ENCODE data around the gene DPP9. TPM values are rescaled to one million over a fixed set of nuclear protein-coding genes. Genes with fewer than 3 reads are reported as not detected.
A peak's percentile ranks its signal among the peaks of the same experiment; 100 is the strongest.

DPP9 gene
- total and polyA plus RNA-seq, 7 experiments from 2014 or later = 16.4 to 90.7 (median 80.1) TPM

DNA sequence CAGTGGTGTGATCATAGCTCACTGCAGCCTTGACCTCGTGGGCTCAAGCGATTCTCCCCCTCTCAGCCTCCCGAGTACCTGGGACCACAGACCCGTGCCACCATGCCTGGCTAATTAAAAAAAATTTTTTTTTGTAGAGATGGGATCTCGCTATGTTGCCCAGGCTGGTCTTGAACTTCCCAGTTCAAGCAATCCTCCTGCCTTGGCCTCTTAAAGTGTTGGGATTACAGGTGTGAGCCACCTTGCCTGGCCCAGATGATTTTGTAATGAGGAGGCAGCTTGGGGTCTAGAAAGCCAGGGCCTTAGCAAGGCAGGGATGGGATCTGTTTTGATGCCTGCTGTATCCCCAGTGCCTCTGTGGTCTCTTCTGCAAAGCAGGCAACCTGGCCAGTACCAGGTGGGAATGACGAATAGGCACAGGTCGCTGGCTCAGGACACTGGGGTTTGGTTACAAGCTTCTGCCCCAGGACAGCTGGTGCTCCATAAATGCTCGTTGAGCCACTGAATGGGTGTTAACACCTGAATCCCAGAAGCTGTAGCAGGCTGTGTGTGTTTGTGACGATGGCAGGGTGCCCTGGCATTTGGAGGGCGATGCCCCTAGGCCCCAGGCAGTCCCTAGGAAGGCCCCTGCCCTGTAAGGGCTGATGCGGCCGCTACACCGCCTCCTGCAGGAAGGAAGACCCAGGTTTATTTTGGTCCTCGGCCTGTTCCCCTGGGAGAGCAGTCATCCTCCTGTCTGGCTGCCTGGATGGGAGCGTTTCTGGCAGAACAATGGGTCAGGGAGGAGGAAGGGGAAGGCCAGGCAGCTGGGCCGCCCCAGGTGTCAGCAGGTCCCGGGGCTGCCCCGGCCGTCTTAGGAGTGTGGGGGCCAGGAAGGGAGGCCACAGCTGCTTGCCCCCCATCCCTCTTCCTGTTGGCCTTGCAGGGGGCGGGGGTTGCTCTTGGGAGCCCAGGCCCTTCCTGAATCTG is 75.7 kb downstream of the DPP9 start:
- H3K27ac ChIP-seq (ENCODE audit: low read depth, low read length) = peak overlapping the region; percentile 28
- intact Hi-C loops (cut with micrococcal nuclease) = no loop called here
- POLR2A ChIA-PET = no interaction called here
- no peaks in the 10 kb centered on the region for H3K27me3 ChIP-seq (ENCODE audit: control insufficient read depth in 2 of 2, insufficient read depth in 2 of 2, low read length in 2 of 2)
- no peaks in the 10 kb centered on the region for H3K4me1 ChIP-seq (ENCODE audit: control insufficient read depth in 2 of 2, insufficient read depth in 2 of 2, low read length in 2 of 2)
- no peak for ATAC-seq
- H3K27me3 Mint-ChIP-seq = no peaks in the 10 kb centered on the region
- no peak for DNase-seq
- CTCF ChIA-PET = interaction anchor here (0.9 kb wide), 1 partner anchor 14 kb away, joined by 3 read pairs; no protein-coding TSS in a partner anchor
- peak overlapping the region in 3 of 9 donors; percentile 41 to 71 (median 59) for H3K27ac Mint-ChIP-seq
- H3K9me3 Mint-ChIP-seq = no peaks in the 10 kb centered on the region
- H3K4me3 ChIP-seq (ENCODE audit: low read length) = no peak overlapping the region
- peaks cover 0 to 8% (median 0%) of the 10 kb centered on the region in 7 donors for H3K4me1 Mint-ChIP-seq
- peaks cover 0 to 12% (median 0%) of the 10 kb centered on the region in 5 donors for H3K36me3 Mint-ChIP-seq
- H3K36me3 ChIP-seq (ENCODE audit: control insufficient read depth in 2 of 3, insufficient read depth in 3 of 3, low read length in 3 of 3) = peaks cover 0 to 26% (median 0%) of the 10 kb centered on the region in 3 experiments
- no peaks in the 10 kb centered on the region for H3K9me3 ChIP-seq (ENCODE audit: control insufficient read depth in 2 of 3, low read length in 3 of 3)
- no peak overlapping the region for H3K4me3 Mint-ChIP-seq

DNA sequence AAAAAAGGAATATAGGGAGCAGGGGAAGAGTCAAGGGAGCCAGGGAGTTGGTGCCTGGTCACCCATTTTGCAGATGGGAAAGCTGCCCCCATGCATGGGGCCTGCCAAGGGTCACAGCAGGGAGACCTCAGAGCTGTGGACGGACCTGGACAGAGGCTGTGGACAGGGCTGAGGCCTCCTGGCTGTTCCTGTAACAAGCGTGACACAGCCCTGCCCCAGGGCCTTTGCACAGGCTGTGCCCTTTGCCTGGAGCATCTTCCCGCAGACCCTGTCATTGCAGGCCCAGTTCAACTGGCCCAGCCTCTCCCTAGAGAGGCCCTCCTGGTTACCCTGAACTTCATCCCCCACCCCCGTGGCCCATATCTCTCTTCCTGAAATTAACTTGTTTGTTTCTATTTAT is 77.9 kb downstream of the DPP9 start:
- H3K27ac ChIP-seq (ENCODE audit: low read depth, low read length) = no peak overlapping the region
- peaks cover 0 to 14% (median 0%) of the 10 kb centered on the region in 3 experiments for H3K36me3 ChIP-seq (ENCODE audit: control insufficient read depth in 2 of 3, insufficient read depth in 3 of 3, low read length in 3 of 3)
- Mint-ChIP-seq H3K9me3 (no peaks in the 10 kb centered on the region), H3K27me3 (no peaks in the 10 kb centered on the region), H3K36me3 (peaks cover 0 to 12% (median 0%) of the 10 kb centered on the region in 5 donors), H3K4me3 (no peak overlapping the region), H3K27ac (peak overlapping the region in 2 of 9 donors; percentile 9 to 41), H3K4me1 (peaks cover 0 to 21% (median 10%) of the 10 kb centered on the region in 7 donors)
- H3K4me3 ChIP-seq (ENCODE audit: low read length) = no peak overlapping the region
- no peaks in the 10 kb centered on the region for H3K27me3 ChIP-seq (ENCODE audit: control insufficient read depth in 2 of 2, insufficient read depth in 2 of 2, low read length in 2 of 2)
- H3K9me3 ChIP-seq (ENCODE audit: control insufficient read depth in 2 of 3, low read length in 3 of 3) = no peaks in the 10 kb centered on the region
- H3K4me1 ChIP-seq (ENCODE audit: control insufficient read depth in 2 of 2, insufficient read depth in 2 of 2, low read length in 2 of 2) = peaks cover 0 to 9% of the 10 kb centered on the region in 2 donors
- ATAC-seq (no peak), DNase-seq (no peak)
- POLR2A ChIA-PET = no interaction called here
- intact Hi-C loops (cut with micrococcal nuclease) = no loop called here
- CTCF ChIA-PET = interaction anchor here (0.7 to 1.1 kb wide), 2 partner anchors 8 to 104 kb away, joined by 5 read pairs; no protein-coding TSS in a partner anchor

DNA sequence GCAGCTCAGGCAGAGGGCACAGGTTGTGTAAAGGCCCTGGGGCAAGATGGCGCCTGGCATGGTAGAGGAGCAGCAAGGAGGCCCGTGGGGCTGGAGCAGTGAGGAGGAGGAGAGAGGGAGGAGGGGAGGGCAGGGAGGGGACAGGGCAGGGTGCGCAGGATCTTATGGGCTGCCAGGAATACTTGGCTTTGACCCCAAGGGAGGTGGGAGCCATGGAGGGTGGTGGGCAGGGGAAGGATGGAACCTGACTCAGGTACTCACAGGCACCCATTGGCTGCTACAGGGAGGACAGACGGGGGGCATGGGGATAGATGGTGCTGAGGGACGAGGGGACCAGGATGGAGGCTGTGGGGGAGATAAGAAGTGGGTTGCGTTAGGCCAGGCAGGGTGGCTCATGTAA is 81.0 kb downstream of the DPP9 start:
- peaks cover 11 to 38% (median 22%) of the 10 kb centered on the region in 7 donors for H3K4me1 Mint-ChIP-seq
- H3K36me3 Mint-ChIP-seq = peaks cover 0 to 9% (median 0%) of the 10 kb centered on the region in 5 donors
- Histone ChIP-seq H3K27ac (ENCODE audit: low read depth, low read length) (no peak overlapping the region), H3K9me3 (ENCODE audit: control insufficient read depth in 2 of 3, low read length in 3 of 3) (no peaks in the 10 kb centered on the region), H3K4me3 (ENCODE audit: low read length) (no peak overlapping the region), H3K4me1 (ENCODE audit: control insufficient read depth in 2 of 2, insufficient read depth in 2 of 2, low read length in 2 of 2) (peaks cover 16 to 23% of the 10 kb centered on the region in 2 donors), H3K36me3 (ENCODE audit: control insufficient read depth in 2 of 3, insufficient read depth in 3 of 3, low read length in 3 of 3) (peaks cover 0 to 6% (median 0%) of the 10 kb centered on the region in 3 experiments), H3K27me3 (ENCODE audit: control insufficient read depth in 2 of 2, insufficient read depth in 2 of 2, low read length in 2 of 2) (no peaks in the 10 kb centered on the region)
- CTCF ChIA-PET = no interaction called here
- peak overlapping the region in 2 of 10 donors; percentile 62 to 69 for H3K4me3 Mint-ChIP-seq
- intact Hi-C loops (cut with micrococcal nuclease) = no loop called here
- ATAC-seq = no peak
- H3K27ac Mint-ChIP-seq = peak overlapping the region in 4 of 9 donors; percentile 28 to 67 (median 49)
- H3K9me3 Mint-ChIP-seq = no peaks in the 10 kb centered on the region
- DNase-seq = no peak
- POLR2A ChIA-PET = interaction anchor here (0.6 to 0.9 kb wide), 3 partner anchors 8 to 1052 kb away, joined by 3 to 5 read pairs (median 3); no protein-coding TSS in a partner anchor
- H3K27me3 Mint-ChIP-seq = no peaks in the 10 kb centered on the region

DNA sequence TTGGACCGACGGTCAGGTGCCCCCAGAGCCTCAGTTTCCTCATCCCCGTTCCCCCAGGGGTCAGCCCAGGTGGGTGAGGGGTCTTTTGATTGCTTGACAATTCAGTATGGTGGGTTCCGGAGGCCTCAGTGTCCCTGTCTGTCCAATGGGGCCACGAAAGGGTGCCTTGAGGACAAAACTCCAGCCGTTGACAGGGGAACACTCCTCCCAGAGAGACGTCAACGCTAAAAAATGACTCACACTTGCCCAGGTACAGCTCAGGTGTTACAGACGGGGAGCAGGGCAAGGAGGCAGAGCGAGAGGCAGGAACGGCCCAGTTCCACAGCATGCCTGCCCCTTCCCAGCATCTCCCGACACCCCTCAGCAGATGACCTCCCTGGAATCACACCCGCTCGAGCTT is 82.5 kb downstream of the DPP9 start:
- peak overlapping the region; percentile 92 for H3K27ac ChIP-seq (ENCODE audit: low read depth, low read length)
- no peak overlapping the region for H3K4me3 ChIP-seq (ENCODE audit: low read length)
- ATAC-seq = no peak
- Mint-ChIP-seq H3K36me3 (peaks cover 0 to 3% (median 0%) of the 10 kb centered on the region in 5 donors), H3K27me3 (no peaks in the 10 kb centered on the region), H3K4me1 (peaks cover 15 to 43% (median 27%) of the 10 kb centered on the region in 7 donors), H3K27ac (peak overlapping the region in 4 of 9 donors; percentile 31 to 86 (median 64)), H3K9me3 (no peaks in the 10 kb centered on the region), H3K4me3 (peak overlapping the region; percentile 23 to 90 (median 52))
- DNase-seq = no peak
- CTCF ChIA-PET = no interaction called here
- no peaks in the 10 kb centered on the region for H3K9me3 ChIP-seq (ENCODE audit: control insufficient read depth in 2 of 3, low read length in 3 of 3)
- H3K36me3 ChIP-seq (ENCODE audit: control insufficient read depth in 2 of 3, insufficient read depth in 3 of 3, low read length in 3 of 3) = peaks cover 0 to 6% (median 0%) of the 10 kb centered on the region in 3 experiments
- POLR2A ChIA-PET = interaction anchor here (0.9 to 1.8 kb wide), 2 partner anchors 328 to 1263 kb away, joined by 3 read pairs; partner anchors contain the start of genes KDM4B and NDUFA11
- H3K4me1 ChIP-seq (ENCODE audit: control insufficient read depth in 2 of 2, insufficient read depth in 2 of 2, low read length in 2 of 2) = peaks cover 22 to 32% of the 10 kb centered on the region in 2 donors
- intact Hi-C loops (cut with micrococcal nuclease) = no loop called here
- no peaks in the 10 kb centered on the region for H3K27me3 ChIP-seq (ENCODE audit: control insufficient read depth in 2 of 2, insufficient read depth in 2 of 2, low read length in 2 of 2)

DNA sequence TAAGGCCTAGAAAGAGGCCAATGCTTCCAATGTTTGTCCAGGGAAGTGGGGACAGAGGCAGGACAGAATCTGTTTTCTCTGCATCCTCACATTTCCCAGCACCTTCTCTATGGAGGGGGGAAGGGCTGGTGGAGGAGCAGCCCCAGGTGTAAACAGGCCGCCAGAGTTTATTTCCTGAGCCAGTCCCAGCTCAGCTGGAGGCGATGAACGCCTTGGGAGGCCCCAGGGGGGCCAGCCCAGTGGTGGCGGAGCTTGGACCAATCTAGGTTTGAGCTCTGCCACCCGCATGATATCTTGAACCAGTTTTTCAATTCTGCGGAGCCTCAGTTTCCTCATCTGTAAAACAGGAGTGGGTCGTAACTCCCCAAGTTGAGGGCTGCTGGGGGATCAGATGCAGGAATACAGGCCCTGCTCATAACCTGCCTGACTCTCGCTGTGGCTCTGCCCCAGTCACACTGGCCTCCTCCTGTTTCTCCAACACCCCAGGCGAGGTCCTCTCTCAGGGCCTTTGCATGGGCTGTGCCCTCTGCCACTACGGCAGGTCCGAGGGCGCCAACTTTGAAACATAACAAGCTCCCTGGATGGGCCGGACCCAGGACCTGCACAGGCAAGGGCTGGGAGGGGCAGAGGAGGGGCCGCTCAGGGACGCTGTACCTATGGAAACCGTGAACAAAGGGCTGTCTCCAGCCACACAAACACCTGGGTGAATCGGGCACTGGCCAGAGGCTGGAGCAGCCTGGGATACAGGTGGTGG is 83.2 kb downstream of the DPP9 start:
- POLR2A ChIA-PET = interaction anchor here (0.7 to 1.8 kb wide), 5 partner anchors 30 to 1263 kb away, joined by 3 to 5 read pairs (median 3); partner anchors contain the start of genes KDM4B, MYDGF and NDUFA11
- Histone ChIP-seq H3K27me3 (ENCODE audit: control insufficient read depth in 2 of 2, insufficient read depth in 2 of 2, low read length in 2 of 2) (no peaks in the 10 kb centered on the region), H3K4me1 (ENCODE audit: control insufficient read depth in 2 of 2, insufficient read depth in 2 of 2, low read length in 2 of 2) (peaks cover 27 to 32% of the 10 kb centered on the region in 2 donors), H3K9me3 (ENCODE audit: control insufficient read depth in 2 of 3, low read length in 3 of 3) (no peaks in the 10 kb centered on the region), H3K36me3 (ENCODE audit: control insufficient read depth in 2 of 3, insufficient read depth in 3 of 3, low read length in 3 of 3) (peaks cover 0 to 6% (median 0%) of the 10 kb centered on the region in 3 experiments), H3K27ac (ENCODE audit: low read depth, low read length) (peak overlapping the region; percentile 92), H3K4me3 (ENCODE audit: low read length) (peak overlapping the region; percentile 81)
- DNase-seq = peak in 1 of 9 donors; percentile 12
- peaks cover 15 to 43% (median 29%) of the 10 kb centered on the region in 7 donors for H3K4me1 Mint-ChIP-seq
- no peaks in the 10 kb centered on the region for H3K9me3 Mint-ChIP-seq
- no peaks in the 10 kb centered on the region for H3K27me3 Mint-ChIP-seq
- CTCF ChIA-PET = interaction anchor here (0.6 to 0.7 kb wide), 2 partner anchors 99 to 186 kb away, joined by 3 to 4 read pairs; no protein-coding TSS in a partner anchor
- peak overlapping the region; percentile 90 to 99 (median 96) for H3K4me3 Mint-ChIP-seq
- no peak for ATAC-seq
- peak overlapping the region; percentile 52 to 96 (median 88) for H3K27ac Mint-ChIP-seq
- intact Hi-C loops (cut with micrococcal nuclease) = no loop called here
- peaks cover 0 to 2% (median 0%) of the 10 kb centered on the region in 5 donors for H3K36me3 Mint-ChIP-seq

Data from naive thymus-derived CD4-positive, alpha-beta T cell (primary cell).